ENCODE results near the gene PCMTD2. TPM values are rescaled to one million over a fixed set of nuclear protein-coding genes. Genes with fewer than 3 reads are reported as not detected.
A peak's percentile ranks its signal among the peaks of the same experiment; 100 is the strongest.
"Not testable (repeated sequence)": the region's sequence is repeated elsewhere in the genome, so short reads cannot be mapped to it uniquely, and the experiment has no call there.

PCMTD2 gene
- total and polyA plus RNA-seq, 2 of the 8 experiments (the other 6 are each of a cell fraction or from before 2014, with no cell fraction given) = 21.4 to 55.1 TPM

DNA sequence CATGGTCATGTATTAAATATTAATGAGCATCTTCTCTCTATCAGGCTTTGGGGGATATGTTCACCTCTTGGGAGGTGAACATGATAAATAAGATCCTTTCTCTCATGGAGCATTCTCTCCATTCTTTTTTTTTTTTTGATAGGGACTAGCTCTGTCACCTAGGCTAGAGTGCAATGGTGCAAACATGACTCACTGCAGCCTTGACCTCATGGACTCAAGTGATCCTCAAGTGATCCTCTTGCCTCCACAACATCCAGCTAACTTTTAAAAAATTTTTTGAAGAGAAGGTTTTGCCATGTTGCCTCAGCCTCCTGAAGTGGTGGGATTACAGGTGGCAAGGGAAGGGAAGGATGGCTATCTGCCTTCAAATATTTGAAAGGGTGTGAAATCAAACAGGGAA, 59.8 kb downstream of the PCMTD2 start:
- H3K14ac ChIP-seq (ENCODE audit: insufficient read length); H3K27me3 ChIP-seq (replicated peaks in 1 of 4; ENCODE audit: control insufficient read depth in 3 of 4, extremely low read depth in 1 of 4, insufficient read depth in 3 of 4, low read length in 3 of 4); H4K20me1 ChIP-seq (replicated peaks in 1 of 2; ENCODE audit: control insufficient read depth in 1 of 2, insufficient read depth in 2 of 2, low read length in 2 of 2); H3K4me1 ChIP-seq (replicated peaks in 1 of 4; ENCODE audit: control insufficient read depth in 3 of 4, insufficient read depth in 4 of 4, low read length in 3 of 4); POLR2A ChIA-PET (ENCODE audit: partially characterized antibody); H3K9me3 ChIP-seq (ENCODE audit: insufficient read depth in 2 of 2, low read depth in 1 of 2, low read length in 1 of 2); FAIRE-seq; H4K5ac ChIP-seq (ENCODE audit: insufficient read length, low read depth, low read length); H3K18ac ChIP-seq (ENCODE audit: extremely low read depth, low read length); H4K91ac ChIP-seq (replicated peaks; ENCODE audit: insufficient read length, low read length); H2BK12ac ChIP-seq (ENCODE audit: low read depth, low read length); H3K36me3 ChIP-seq (ENCODE audit: control insufficient read depth in 2 of 4, insufficient read depth in 4 of 4, low read length in 3 of 4); H3K79me1 ChIP-seq (ENCODE audit: low read depth, low read length); H2BK120ac ChIP-seq (replicated peaks; ENCODE audit: low read depth, low read length); H2BK5ac ChIP-seq (ENCODE audit: low read depth, low read length); H3K27ac ChIP-seq (ENCODE audit: low read depth, low read length); DNase-seq (ENCODE audit: low read depth in 1 of 2, low spot score in 2 of 2); H3K79me2 ChIP-seq (ENCODE audit: control insufficient read depth in 1 of 2, insufficient read depth in 2 of 2, low read length in 2 of 2); H3K23ac ChIP-seq (ENCODE audit: insufficient read length); H2BK20ac ChIP-seq (ENCODE audit: low read length); H3K4me3 ChIP-seq (ENCODE audit: extremely low read depth in 1 of 4, insufficient read depth in 2 of 4, low read depth in 3 of 4, low read length in 4 of 4); CTCF ChIA-PET (ENCODE audit: partially characterized antibody); H2BK15ac ChIP-seq (ENCODE audit: low read length); H3K56ac ChIP-seq (replicated peaks; ENCODE audit: insufficient read length, low read depth, low read length); H3K4ac ChIP-seq (replicated peaks; ENCODE audit: insufficient read length, low read depth, low read length); H4K8ac ChIP-seq (ENCODE audit: extremely low read depth, insufficient read depth, low read length); H3K23me2 ChIP-seq (ENCODE audit: low read depth, low read length); H2AFZ ChIP-seq (ENCODE audit: low read length); H3K4me2 ChIP-seq (ENCODE audit: insufficient read depth in 1 of 2, low read depth in 2 of 2, low read length in 2 of 2); H3K9ac ChIP-seq (replicated peaks in 1 of 4; ENCODE audit: extremely low read depth in 1 of 4, low read depth in 3 of 4, low read length in 3 of 4); H2AK5ac ChIP-seq (ENCODE audit: low read depth, low read length): not testable (repeated sequence)

DNA sequence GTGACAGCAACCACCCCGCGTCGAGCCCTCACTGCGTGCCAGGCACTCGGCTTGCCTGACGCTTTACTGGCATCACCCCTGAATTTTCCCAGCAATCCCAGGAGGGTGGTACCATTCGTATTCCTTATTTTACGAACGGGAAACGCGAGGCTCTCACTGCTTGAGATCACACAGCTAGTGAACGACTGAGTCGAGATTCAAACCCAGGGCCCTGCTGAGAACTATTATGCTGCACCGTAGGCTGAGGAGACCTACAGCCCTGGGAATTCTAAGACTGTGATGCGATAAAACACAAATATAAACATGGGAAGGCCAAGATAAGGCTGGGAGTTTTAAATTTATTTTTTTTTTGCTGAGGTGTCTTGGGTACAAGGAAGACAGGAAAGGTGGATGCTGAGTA, 60.3 kb downstream of the PCMTD2 start:
- H3K14ac ChIP-seq (ENCODE audit: insufficient read length); CTCF ChIA-PET (ENCODE audit: partially characterized antibody); POLR2A ChIA-PET (ENCODE audit: partially characterized antibody); H2BK12ac ChIP-seq (ENCODE audit: low read depth, low read length); H2BK15ac ChIP-seq (ENCODE audit: low read length); H2BK120ac ChIP-seq (replicated peaks; ENCODE audit: low read depth, low read length); H3K56ac ChIP-seq (replicated peaks; ENCODE audit: insufficient read length, low read depth, low read length); H3K4me1 ChIP-seq (replicated peaks in 1 of 4; ENCODE audit: control insufficient read depth in 3 of 4, insufficient read depth in 4 of 4, low read length in 3 of 4); H2BK20ac ChIP-seq (ENCODE audit: low read length); FAIRE-seq; H3K9ac ChIP-seq (replicated peaks in 1 of 4; ENCODE audit: extremely low read depth in 1 of 4, low read depth in 3 of 4, low read length in 3 of 4); H3K79me2 ChIP-seq (ENCODE audit: control insufficient read depth in 1 of 2, insufficient read depth in 2 of 2, low read length in 2 of 2); DNase-seq (ENCODE audit: low read depth in 1 of 2, low spot score in 2 of 2); H3K4ac ChIP-seq (replicated peaks; ENCODE audit: insufficient read length, low read depth, low read length); H2AK5ac ChIP-seq (ENCODE audit: low read depth, low read length); H3K27me3 ChIP-seq (replicated peaks in 1 of 4; ENCODE audit: control insufficient read depth in 3 of 4, extremely low read depth in 1 of 4, insufficient read depth in 3 of 4, low read length in 3 of 4); H4K5ac ChIP-seq (ENCODE audit: insufficient read length, low read depth, low read length); H3K23ac ChIP-seq (ENCODE audit: insufficient read length); H3K23me2 ChIP-seq (ENCODE audit: low read depth, low read length); H3K18ac ChIP-seq (ENCODE audit: extremely low read depth, low read length); H3K79me1 ChIP-seq (ENCODE audit: low read depth, low read length); H4K20me1 ChIP-seq (replicated peaks in 1 of 2; ENCODE audit: control insufficient read depth in 1 of 2, insufficient read depth in 2 of 2, low read length in 2 of 2); H4K91ac ChIP-seq (replicated peaks; ENCODE audit: insufficient read length, low read length); H2AFZ ChIP-seq (ENCODE audit: low read length); H3K27ac ChIP-seq (ENCODE audit: low read depth, low read length); H3K9me3 ChIP-seq (ENCODE audit: insufficient read depth in 2 of 2, low read depth in 1 of 2, low read length in 1 of 2); H3K36me3 ChIP-seq (ENCODE audit: control insufficient read depth in 2 of 4, insufficient read depth in 4 of 4, low read length in 3 of 4); H4K8ac ChIP-seq (ENCODE audit: extremely low read depth, insufficient read depth, low read length); H2BK5ac ChIP-seq (ENCODE audit: low read depth, low read length): not testable (repeated sequence)
- Histone ChIP-seq H3K4me3 (ENCODE audit: extremely low read depth in 1 of 4, insufficient read depth in 2 of 4, low read depth in 3 of 4, low read length in 4 of 4) (peak overlapping the region in 1 of 4 experiments; percentile 37; a peak in 1 of 8 replicates), H3K4me2 (ENCODE audit: insufficient read depth in 1 of 2, low read depth in 2 of 2, low read length in 2 of 2) (peak overlapping the region in 1 of 2 experiments; percentile 21; a peak in 2 of 4 replicates)
- 51% methylated on average over 9 of the region's 15 CpGs; no CpG with 5 or more reads in 1 of the 2 experiments for whole genome bisulfite sequencing, 2 experiments (ENCODE audit: extremely low coverage in 1 of 2, insufficient coverage in 1 of 2, insufficient read length in 1 of 2, insufficient replicate concordance in 2 of 2, low coverage in 1 of 2, low lambda C conversion rate in 2 of 2, missing lambda C conversion rate in 1 of 2)
